Breast epithelium (tissue), 3 donors: ENCODE data around the gene CFL2.

Experiments used
- POLR2A ChIP-seq: fragments of 450-650 bp; IDR thresholded peaks from one replicate; pipeline ENCODE4 v1.6.1; 2016; ENCODE audit warnings: antibody characterized with exemption, mild to moderate bottlenecking, moderate library complexity
- TF ChIP-seq, protein P1 (sequence below), 3 donors: fragments of 450-650 bp; IDR thresholded peaks; one replicate each; pipeline ENCODE4 v1.5.1; 2016 to 2017; ENCODE audit warnings: antibody characterized with exemption in 3 of 3, mild to moderate bottlenecking in 3 of 3, moderate library complexity in 3 of 3

- TF ChIP-seq, protein P1, sequence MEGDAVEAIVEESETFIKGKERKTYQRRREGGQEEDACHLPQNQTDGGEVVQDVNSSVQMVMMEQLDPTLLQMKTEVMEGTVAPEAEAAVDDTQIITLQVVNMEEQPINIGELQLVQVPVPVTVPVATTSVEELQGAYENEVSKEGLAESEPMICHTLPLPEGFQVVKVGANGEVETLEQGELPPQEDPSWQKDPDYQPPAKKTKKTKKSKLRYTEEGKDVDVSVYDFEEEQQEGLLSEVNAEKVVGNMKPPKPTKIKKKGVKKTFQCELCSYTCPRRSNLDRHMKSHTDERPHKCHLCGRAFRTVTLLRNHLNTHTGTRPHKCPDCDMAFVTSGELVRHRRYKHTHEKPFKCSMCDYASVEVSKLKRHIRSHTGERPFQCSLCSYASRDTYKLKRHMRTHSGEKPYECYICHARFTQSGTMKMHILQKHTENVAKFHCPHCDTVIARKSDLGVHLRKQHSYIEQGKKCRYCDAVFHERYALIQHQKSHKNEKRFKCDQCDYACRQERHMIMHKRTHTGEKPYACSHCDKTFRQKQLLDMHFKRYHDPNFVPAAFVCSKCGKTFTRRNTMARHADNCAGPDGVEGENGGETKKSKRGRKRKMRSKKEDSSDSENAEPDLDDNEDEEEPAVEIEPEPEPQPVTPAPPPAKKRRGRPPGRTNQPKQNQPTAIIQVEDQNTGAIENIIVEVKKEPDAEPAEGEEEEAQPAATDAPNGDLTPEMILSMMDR (IDR thresholded peaks at IDR 0.05) = no peak
- TF ChIP-seq POLR2A = no peak
These were observed 47.4 kb downstream of the CFL2 start for GRCh38 chr14:34667007-34667406.
